NCI-H2081 (cell line): Measurements from ENCODE around the gene GAPDHS.

Source experiments
- DNase-seq, 2 experiments: peaks; one replicate each; lab custom pipeline; 2025; lab: John Stamatoyannopoulos, UW

The GAPDHS gene

GRCh38 chr19:35511337-35511736 is 21.9 kb upstream of the GAPDHS start:
- no peak for DNase-seq

- DNase-seq, result no peak
Measured at GRCh38 chr19:35512831-35513627, 20.2 kb upstream of the GAPDHS start.

DNA sequence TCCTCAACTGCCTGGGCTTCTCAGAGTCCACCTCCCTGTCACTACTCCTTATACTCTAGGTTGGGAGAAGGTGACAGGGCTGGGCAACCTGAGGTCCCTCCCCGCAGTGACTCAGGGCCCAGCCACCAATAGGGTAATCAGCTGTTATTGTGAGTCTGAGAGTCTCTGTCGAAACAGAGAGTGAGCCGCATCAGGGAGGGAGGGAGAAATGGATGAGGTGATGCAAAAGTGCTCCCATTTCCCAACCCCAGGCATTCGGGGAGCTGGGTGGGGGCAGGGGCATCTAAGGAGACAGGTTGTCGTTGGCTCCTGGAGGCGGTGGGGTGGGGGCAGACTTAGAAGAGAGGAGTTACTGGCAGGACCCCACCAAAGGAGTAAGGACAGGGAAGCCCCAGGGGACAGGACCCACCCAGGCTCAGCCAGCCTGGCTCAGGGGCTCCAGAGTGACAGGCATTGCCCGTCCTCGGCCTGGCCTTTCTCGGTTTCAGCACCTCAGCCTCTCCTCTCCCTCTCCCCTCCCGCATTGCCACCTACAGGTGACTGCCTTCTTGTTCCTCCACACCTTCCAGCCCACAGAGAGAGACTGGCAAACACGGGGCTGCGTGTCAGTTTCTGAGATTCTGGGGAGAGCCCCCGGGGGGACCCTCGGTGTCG is 19.5 kb upstream of the GAPDHS start, which contains the start of gene DMKN:
Gene DMKN (minus strand): TSS at position 22 of the 654 bp plus-strand sequence. CDS start 174 bp downstream, outside the sequence.
- DNase-seq, result no peak

DNA sequence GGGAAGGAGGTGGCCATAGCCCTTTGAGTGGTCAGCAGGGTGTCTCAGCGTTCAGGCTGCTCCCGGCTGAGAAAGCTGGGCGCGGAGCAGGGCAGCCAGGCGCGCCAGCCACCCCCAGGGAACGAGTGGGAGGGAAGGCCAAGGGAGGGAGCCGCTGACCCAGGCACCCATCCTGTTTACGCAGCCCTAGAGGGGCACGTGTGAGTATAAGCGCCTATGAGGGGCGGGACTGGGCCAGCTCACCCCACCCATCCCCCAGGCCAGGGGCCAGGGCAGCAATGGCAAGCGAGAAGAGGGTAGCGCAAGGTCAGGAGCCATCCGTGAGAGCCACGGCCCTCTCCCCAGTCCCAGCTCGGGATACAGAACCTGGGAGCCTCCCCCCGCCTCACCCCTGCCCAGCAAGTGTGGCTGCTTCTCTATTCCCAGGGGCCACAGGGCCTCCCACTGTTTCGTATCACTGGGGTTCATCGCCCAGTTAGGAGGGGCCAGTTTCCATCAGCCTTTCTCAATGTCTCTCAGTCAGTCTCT is 18.9 kb upstream of the GAPDHS start:
- DNase-seq, result no peak

DNA sequence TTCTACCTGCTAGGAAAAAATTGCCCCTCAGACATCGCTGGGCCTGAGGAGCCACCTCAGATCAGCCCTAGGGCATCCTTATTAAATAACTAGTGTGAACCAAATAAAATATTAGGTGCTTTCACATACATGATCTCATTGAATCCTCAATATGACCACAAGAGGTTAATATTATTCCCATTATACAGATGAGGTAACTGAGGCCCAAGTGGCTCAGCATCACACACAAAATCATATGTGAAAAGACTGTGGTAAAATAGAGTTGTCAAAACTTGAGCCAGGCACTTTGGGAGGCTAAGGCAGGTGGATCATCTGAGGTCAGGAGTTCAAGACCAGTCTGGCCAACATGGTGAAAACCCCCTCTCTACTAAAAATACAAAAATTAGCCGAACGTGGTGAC is 16.9 kb upstream of the GAPDHS start:
- no peak for DNase-seq

GRCh38 chr19:35517342-35517741 is 15.9 kb upstream of the GAPDHS start:
- no peak for DNase-seq

DNA sequence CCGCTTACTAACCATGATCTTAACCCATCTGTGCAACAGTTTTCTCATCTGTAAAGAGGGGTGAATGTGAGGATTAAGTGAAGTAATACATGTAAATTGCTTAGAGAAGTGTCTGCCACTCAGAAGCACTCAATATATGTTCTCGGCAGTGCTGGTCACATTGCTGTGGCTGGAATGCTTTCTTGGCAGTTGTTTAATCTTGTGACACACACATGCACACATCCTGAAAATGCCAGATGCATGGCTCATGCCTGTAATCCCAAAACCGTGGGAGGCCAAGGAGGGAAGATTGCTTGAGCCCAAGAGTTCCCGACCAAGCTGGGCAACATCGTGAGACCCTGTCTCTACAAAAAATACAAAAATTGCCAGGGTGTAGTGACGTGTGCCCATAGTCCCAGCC is 14.9 kb upstream of the GAPDHS start:
- DNase-seq, result no peak

GRCh38 chr19:35519291-35519690 is 14.0 kb upstream of the GAPDHS start:
- DNase-seq, result no peak

GRCh38 chr19:35521124-35521743 is 12.0 kb upstream of the GAPDHS start:
- DNase-seq, result no peak

DNA sequence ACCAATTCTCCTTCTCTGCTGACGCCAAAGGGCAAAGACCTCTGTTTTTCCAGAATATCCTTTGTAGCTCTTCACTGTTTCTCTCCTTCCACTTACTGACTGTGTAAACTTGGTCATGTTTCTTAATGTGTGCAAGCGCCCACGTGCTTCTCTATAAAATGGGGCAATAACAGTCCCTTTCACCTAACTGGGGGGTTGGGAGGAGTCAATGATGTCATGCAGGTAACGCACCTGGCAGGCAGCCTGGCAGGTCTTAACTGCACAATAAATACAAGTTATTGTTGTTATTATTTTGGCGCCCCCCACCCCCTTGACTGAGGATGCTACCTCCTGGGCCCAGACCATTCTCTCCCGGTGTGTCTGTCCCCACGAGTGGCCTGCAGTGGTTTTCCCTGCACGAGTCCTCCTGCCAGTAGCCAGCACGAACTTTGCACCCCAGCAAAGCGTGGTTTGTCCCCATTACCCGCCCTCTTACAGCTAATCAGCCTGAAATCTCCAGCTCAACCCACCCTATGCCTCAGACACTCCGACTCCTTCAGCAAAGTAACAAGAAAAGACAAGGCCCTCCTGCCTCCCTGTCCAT is 10.4 kb upstream of the GAPDHS start:
- DNase-seq, result no peak

DNA sequence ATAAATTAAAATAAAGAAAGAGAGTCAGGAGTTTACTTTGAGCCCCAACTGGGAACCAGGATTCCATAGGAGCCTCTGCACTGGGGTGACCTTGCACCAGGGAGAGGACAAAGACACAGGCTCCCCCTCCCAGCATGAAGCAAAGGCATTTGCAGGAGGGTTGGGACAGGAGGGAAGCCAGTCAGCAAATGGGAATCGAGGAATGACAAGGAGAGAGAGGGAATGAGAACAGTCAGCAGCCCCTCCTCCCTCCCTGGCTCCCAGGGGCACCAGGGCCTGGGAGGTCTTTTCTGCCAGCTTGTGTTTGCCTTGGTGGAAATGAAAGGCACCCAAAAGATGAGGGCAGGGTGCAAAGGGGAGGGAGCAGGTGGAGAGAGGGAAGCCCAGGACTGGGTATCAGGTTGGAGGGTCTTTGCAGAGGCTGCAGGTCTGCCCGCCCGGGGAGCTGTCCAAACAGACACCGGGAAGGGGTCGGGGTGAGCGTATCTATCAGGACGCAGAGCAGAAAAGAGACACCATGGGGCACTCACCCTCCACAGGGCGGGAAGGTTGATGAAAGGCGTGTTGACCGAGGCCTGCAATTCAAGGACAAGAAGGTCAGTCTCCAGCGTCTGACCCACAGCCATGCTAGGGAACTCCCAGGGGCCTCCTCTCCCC is 8.9 kb upstream of the GAPDHS start:
- no peak for DNase-seq

DNA sequence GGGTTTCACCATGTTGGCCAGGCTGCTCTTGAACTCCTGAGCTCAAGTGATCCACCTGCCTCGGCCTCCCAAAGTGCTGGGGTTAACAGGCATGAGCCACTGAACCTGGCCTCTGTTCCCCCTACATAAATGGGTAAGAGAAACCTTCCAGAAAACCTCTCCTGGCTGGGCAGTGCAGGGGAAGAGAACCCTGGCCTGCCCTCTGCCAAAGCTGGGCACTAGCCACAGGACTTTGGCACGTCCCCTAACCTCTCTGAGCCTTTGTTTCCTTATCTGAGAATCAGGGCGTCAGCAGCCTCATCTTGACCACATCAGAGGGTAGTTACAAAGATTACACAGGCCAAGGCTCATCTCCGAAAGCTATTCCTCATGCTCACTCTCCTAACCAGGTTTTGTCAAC is 7.4 kb upstream of the GAPDHS start:
- no peak for DNase-seq

DNA sequence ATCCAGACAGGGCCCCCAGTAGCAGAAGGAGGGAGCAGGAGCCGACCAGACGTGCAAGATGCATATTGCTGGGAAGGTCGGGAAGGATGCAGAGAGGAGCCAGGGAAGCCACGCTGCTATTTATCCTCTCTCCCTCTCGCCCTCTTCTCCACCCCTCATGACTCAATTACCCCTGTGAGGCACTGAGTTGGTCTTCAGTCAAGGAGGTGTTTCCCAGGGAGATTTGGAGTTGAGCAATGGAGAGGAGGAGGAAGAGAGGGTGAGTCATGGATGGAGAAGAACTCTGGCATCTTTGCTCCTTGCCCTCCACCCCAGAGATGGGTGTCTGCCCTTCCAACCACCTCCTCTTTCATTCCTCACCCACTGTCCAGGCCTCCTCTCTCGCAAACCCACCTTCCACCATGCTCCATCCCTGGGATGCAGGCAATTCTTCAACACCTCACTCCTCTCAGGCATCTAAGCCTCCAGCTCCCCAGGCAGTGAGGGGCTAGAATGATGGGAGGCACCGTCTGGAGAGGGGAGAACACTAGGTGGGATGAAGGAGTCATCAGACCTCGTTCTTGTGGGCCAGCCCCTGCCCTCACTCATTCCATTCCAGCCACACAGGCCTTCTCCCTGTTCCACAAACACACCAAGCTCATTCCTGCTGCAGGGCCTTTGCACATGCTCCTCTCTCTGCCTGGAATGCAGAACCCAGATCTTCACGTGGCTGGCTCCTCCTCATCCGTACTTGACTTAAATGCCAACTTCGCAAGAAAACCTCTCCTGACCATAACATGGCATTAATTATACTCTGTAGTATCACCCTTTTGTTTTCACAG is 4.8 kb upstream of the GAPDHS start, which contains the start of gene SBSN:
Gene SBSN (minus strand): TSS at position 94 of the 821 bp plus-strand sequence. CDS start 30 bp downstream, at position 64.
- no peak for DNase-seq

DNA sequence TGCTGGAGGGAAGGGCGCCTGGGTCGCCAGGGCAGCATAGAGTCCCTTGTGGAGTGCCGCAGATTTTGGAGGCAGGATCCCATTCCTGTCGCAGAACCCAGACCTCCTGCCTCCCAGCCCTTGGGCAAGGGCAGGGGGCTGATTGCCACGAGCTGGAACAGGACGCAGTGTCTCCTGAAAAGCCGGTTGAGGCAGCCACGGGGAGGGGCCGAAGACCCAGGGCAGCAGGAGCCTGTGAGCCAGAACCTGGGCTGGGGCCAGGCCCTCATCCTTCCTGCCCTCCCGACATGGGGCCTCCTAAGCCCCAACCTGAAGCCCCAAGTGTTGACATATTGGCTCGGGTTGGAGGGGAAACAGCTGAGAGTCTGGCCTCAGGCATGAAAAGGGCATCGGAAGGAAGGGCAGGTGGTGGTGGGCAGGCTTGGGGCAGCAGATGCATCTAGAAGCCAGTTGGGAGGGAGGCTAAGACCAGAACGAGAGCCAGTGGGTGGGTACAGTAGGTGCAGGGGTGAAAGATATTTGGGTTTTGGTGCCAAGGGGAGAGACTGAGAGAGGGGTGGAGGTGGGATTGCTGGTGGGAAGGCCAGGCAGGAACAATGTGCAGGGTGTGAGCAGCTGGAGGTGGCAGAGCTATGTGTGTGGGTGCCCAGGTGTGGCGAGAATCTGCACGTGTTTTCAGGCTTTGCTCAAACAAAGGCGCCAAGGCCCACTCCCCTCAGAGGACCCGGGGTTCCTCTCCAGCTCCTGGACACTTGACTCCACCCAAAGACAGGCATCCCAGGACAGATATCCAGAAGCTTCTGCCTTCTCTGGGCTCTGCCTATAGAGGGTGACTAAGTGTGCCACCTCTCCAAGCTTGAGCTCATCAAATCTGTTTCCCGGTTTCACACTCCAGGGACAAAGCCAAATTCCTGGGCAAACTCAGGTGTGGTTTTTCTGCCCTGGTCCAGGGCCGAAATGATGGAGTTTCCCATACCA is 3.7 kb upstream of the GAPDHS start:
- DNase-seq, result no peak

- no peak for DNase-seq
Measured at GRCh38 chr19:35531291-35531690, 2.0 kb upstream of the GAPDHS start.

- DNase-seq, result no peak
Measured at GRCh38 chr19:35533822-35534392, 651 bp downstream of the GAPDHS start.

DNA sequence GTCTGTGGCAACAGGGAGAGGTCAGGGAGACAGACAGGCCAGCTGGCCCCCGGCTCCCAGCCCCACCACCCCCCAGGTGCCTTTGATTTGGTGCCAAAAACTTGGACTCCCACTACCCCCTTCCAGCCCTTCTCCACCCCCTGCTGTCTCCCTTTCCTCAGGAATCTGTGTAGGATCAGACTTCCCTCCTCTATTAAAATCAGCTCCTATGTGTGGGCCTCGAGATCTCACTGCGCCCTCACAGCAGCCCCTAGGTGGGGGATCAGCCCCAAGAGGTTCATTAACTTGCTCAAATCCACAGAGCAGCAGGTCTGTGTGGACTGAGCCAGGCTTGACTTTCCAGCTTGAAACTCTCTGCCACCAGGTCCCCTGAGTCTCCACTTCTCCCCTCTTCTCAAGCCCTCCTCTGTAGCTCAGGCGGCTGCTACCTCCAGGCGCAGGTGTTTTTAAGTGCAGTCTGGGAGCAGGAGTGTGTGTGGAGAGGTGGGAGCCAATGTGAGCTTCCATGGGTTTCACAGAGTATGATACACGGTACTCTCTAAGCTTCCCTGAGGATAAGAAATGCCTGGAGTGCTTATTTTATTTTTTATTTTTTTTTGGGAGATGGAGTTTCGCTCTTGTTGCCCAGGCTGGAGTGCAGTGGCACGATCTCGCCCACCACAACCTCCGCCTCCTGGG is 1.7 kb downstream of the GAPDHS start:
- DNase-seq, result no peak

- DNase-seq, result no peak
Measured at GRCh38 chr19:35539314-35539713, 6.1 kb downstream of the GAPDHS start.

GRCh38 chr19:35539850-35540249 is 6.6 kb downstream of the GAPDHS start:
- DNase-seq, result no peak
